Colonic mucosa (tissue), 4 donors: ENCODE data around the gene CTRB2. TPM values are rescaled to one million over a fixed set of nuclear protein-coding genes. Genes with fewer than 3 reads are reported as not detected.

ENCODE experiments used
- DNase-seq: peaks from one replicate; pipeline ENCODE4 v3.0.0-alpha.2; 2020
- H3K27ac ChIP-seq: fragments of 200-600 bp; one replicate; pipeline ENCODE4 v1.8.0; 2021
- H3K27me3 ChIP-seq: fragments of 200-600 bp; one replicate; pipeline ENCODE4 v1.8.0; 2021
- H3K36me3 ChIP-seq: fragments of 200-600 bp; one replicate; pipeline ENCODE4 v1.8.0; 2021
- H3K4me1 ChIP-seq: fragments of 200-600 bp; one replicate; pipeline ENCODE4 v1.8.0; 2021; ENCODE audit warnings: mild to moderate bottlenecking
- H3K4me3 ChIP-seq: fragments of 200-600 bp; one replicate; pipeline ENCODE4 v1.8.0; 2021
- H3K9ac ChIP-seq, 2 donors: one replicate each; pipeline ENCODE4 v1.7.0; 2013; ENCODE audit warnings: control low read depth in 2 of 2, low read depth in 2 of 2, low read length in 2 of 2
- H3K9me3 ChIP-seq: fragments of 200-600 bp; one replicate; pipeline ENCODE4 v1.8.0; 2021
- CTCF ChIP-seq: fragments of 200-600 bp; IDR thresholded peaks from one replicate; pipeline ENCODE4 v1.8.0; 2022; ENCODE audit warnings: antibody characterized with exemption, mild to moderate bottlenecking
- intact Hi-C: fragments of 100-400 bp; cut with DNase I; formaldehyde crosslinking; loops from one replicate; pipeline ENCODE4 v1.14.1; 2022
- total RNA-seq, 2 donors: library from RNA; stranded (reverse); fragmentation: NEBNext Ultra II Directional in 1 of 2; extraction: Animal tissue kit (Norgen Biotek cat#: 25700) in 1 of 2; gene quantifications; one replicate each; pipeline ENCODE4 v1.2.1, GENCODE V29; 2021
- donor health status: healthy.
- donor health status: DM: no; HTN: no; CAD: no.
- donor health status: DM: no; HTN: no; CAD: no.

Gene CTRB2
- total RNA-seq, 2 donors from 2014 or later = 29.1 TPM; not detected in 1

GRCh38 chr16:75252049-75252864 is 45.3 kb upstream of the CTRB2 start:
- intact Hi-C loops = no loop called here
- no peak overlapping the region for H3K4me3 ChIP-seq
- no peaks in the 10 kb centered on the region for H3K36me3 ChIP-seq
- peak overlapping the region; percentile 66 for H3K27ac ChIP-seq
- H3K9ac ChIP-seq = peak overlapping the region; percentile 13 to 77
- H3K4me1 ChIP-seq = peaks cover 36% of the 10 kb centered on the region
- H3K27me3 ChIP-seq = peaks cover 4% of the 10 kb centered on the region
- no peak for DNase-seq
- TF ChIP-seq CTCF = no peak
- H3K9me3 ChIP-seq = no peaks in the 10 kb centered on the region

GRCh38 chr16:75251280-75252048 is 44.5 kb upstream of the CTRB2 start, which contains the start of gene BCAR1:
Gene BCAR1, minus strand, starts transcription at chr16:75251624. Its CDS starts 142 bp downstream, at chr16:75251482.
- peak within 1 kb of the TSS; percentile 91 for H3K4me3 ChIP-seq
- H3K27me3 ChIP-seq = peaks cover 4% of the 10 kb centered on the region
- H3K9ac ChIP-seq = peak within 1 kb of the TSS; percentile 95 to 98
- intact Hi-C loops = no loop called here
- peak within 1 kb of the TSS; percentile 94 for H3K27ac ChIP-seq
- TF ChIP-seq CTCF = no peak
- peaks cover 39% of the 10 kb centered on the region for H3K4me1 ChIP-seq
- peak; percentile 91 for DNase-seq
- no peaks in the 10 kb centered on the region for H3K36me3 ChIP-seq
- H3K9me3 ChIP-seq = no peaks in the 10 kb centered on the region

GRCh38 chr16:75250809-75251279 is 43.9 kb upstream of the CTRB2 start:
- Histone ChIP-seq H3K4me3 (peak overlapping the region; percentile 91), H3K27me3 (peaks cover 4% of the 10 kb centered on the region), H3K4me1 (peaks cover 39% of the 10 kb centered on the region), H3K36me3 (no peaks in the 10 kb centered on the region), H3K9ac (peak overlapping the region; percentile 95 to 98), H3K9me3 (no peaks in the 10 kb centered on the region), H3K27ac (peak overlapping the region; percentile 94)
- intact Hi-C loops = no loop called here
- peak; percentile 76 for DNase-seq
- no peak for TF ChIP-seq CTCF

GRCh38 chr16:75250089-75250808 is 43.3 kb upstream of the CTRB2 start:
- no peaks in the 10 kb centered on the region for H3K36me3 ChIP-seq
- H3K27ac ChIP-seq = peak overlapping the region; percentile 94
- no peak for TF ChIP-seq CTCF
- DNase-seq = peak; percentile 87
- H3K4me3 ChIP-seq = peak overlapping the region; percentile 91
- peak overlapping the region; percentile 95 to 98 for H3K9ac ChIP-seq
- intact Hi-C loops = no loop called here
- H3K9me3 ChIP-seq = no peaks in the 10 kb centered on the region
- H3K27me3 ChIP-seq = peaks cover 4% of the 10 kb centered on the region
- peaks cover 43% of the 10 kb centered on the region for H3K4me1 ChIP-seq

GRCh38 chr16:75249441-75249840 is 42.5 kb upstream of the CTRB2 start:
- H3K9me3 ChIP-seq = no peaks in the 10 kb centered on the region
- DNase-seq = no peak
- intact Hi-C loops = no loop called here
- H3K4me1 ChIP-seq = peaks cover 50% of the 10 kb centered on the region
- peak overlapping the region; percentile 91 for H3K4me3 ChIP-seq
- H3K36me3 ChIP-seq = no peaks in the 10 kb centered on the region
- H3K27ac ChIP-seq = peak overlapping the region; percentile 94
- H3K9ac ChIP-seq = peak overlapping the region; percentile 95 to 98
- H3K27me3 ChIP-seq = peaks cover 4% of the 10 kb centered on the region
- TF ChIP-seq CTCF = no peak
